Parathyroid adenoma (tissue), 2 donors: ENCODE data around the gene ALG10B.
"Not testable (repeated sequence)": the region's sequence is repeated elsewhere in the genome, so short reads cannot be mapped to it uniquely, and the experiment has no call there.

ENCODE experiments used
- H2AFZ ChIP-seq: fragments of 300-600 bp; sonication (generic); one replicate; pipeline ENCODE4 v1.7.0; 2017; ENCODE audit warnings: antibody characterized with exemption, mild to moderate bottlenecking
- H3K27ac ChIP-seq: fragments of 300-600 bp; sonication (generic); one replicate; pipeline ENCODE4 v1.7.0; 2017
- H3K27me3 ChIP-seq: fragments of 300-600 bp; sonication (generic); one replicate; pipeline ENCODE4 v1.7.0; 2017; ENCODE audit warnings: low read length; ENCODE audit not compliant: control insufficient read depth, insufficient read depth
- H3K36me3 ChIP-seq: fragments of 300-600 bp; sonication (generic); one replicate; pipeline ENCODE4 v1.7.0; 2017; ENCODE audit warnings: low read length; ENCODE audit not compliant: control insufficient read depth, insufficient read depth
- H3K4me1 ChIP-seq: fragments of 300-600 bp; sonication (generic); one replicate; pipeline ENCODE4 v1.7.0; 2017; ENCODE audit warnings: control low read depth
- H3K4me2 ChIP-seq: fragments of 300-600 bp; sonication (generic); one replicate; pipeline ENCODE4 v1.7.0; 2017; ENCODE audit warnings: low read length
- H3K4me3 ChIP-seq: fragments of 300-600 bp; sonication (generic); one replicate; pipeline ENCODE4 v1.7.0; 2017; ENCODE audit warnings: low read depth, low read length
- H3K79me2 ChIP-seq: fragments of 300-600 bp; sonication (generic); one replicate; pipeline ENCODE4 v1.7.0; 2017; ENCODE audit warnings: control low read depth
- H3K9ac ChIP-seq: fragments of 300-600 bp; sonication (generic); one replicate; pipeline ENCODE4 v1.7.0; 2017; ENCODE audit warnings: mild to moderate bottlenecking
- H3K9me3 ChIP-seq: fragments of 300-600 bp; sonication (generic); one replicate; pipeline ENCODE4 v1.7.0; 2017; ENCODE audit warnings: low read length; ENCODE audit not compliant: control insufficient read depth
- CTCF ChIP-seq: fragments of 300-600 bp; sonication (generic); IDR thresholded peaks from one replicate; pipeline ENCODE4 v1.7.0; 2017; ENCODE audit warnings: antibody characterized with exemption, mild to moderate bottlenecking
- donor health status: primary hyperparathyroidism.

Gene ALG10B

GRCh38 chr12:38350342-38351174 lies 34.0 kb downstream of the ALG10B start:
- Histone ChIP-seq H3K9me3 (no peaks in the 10 kb centered on the region), H3K79me2 (no peaks in the 10 kb centered on the region), H3K4me2 (no peak overlapping the region), H3K4me1 (no peaks in the 10 kb centered on the region), H3K4me3 (no peak overlapping the region), H2AFZ (no peak overlapping the region), H3K9ac (no peak overlapping the region), H3K27me3 (no peaks in the 10 kb centered on the region), H3K27ac (no peak overlapping the region), H3K36me3 (no peaks in the 10 kb centered on the region)
- TF ChIP-seq CTCF: no peak

- H3K79me2 ChIP-seq, H3K27ac ChIP-seq, H3K9ac ChIP-seq, H3K9me3 ChIP-seq, H2AFZ ChIP-seq, H3K4me1 ChIP-seq, H3K27me3 ChIP-seq, H3K4me2 ChIP-seq, H3K36me3 ChIP-seq, H3K4me3 ChIP-seq: not testable (repeated sequence)
Observed at GRCh38 chr12:38351175-38351508, 34.6 kb downstream of the ALG10B start.

- Histone ChIP-seq H3K9me3 (no peaks in the 10 kb centered on the region), H3K36me3 (no peaks in the 10 kb centered on the region), H2AFZ (no peak overlapping the region), H3K4me1 (no peaks in the 10 kb centered on the region), H3K79me2 (no peaks in the 10 kb centered on the region), H3K9ac (no peak overlapping the region), H3K4me2 (no peak overlapping the region), H3K27ac (no peak overlapping the region), H3K27me3 (no peaks in the 10 kb centered on the region), H3K4me3 (no peak overlapping the region)
- no peak for TF ChIP-seq CTCF
Observed at GRCh38 chr12:38367506-38367905, 50.9 kb downstream of the ALG10B start.

GRCh38 chr12:38370311-38370710 lies 53.7 kb downstream of the ALG10B start:
- Histone ChIP-seq H3K4me1 (no peaks in the 10 kb centered on the region), H3K27me3 (no peaks in the 10 kb centered on the region), H3K4me3 (no peak overlapping the region), H3K36me3 (no peaks in the 10 kb centered on the region), H3K27ac (no peak overlapping the region), H3K4me2 (no peak overlapping the region), H3K9ac (no peak overlapping the region), H3K9me3 (no peaks in the 10 kb centered on the region), H2AFZ (no peak overlapping the region), H3K79me2 (no peaks in the 10 kb centered on the region)
- TF ChIP-seq CTCF: no peak

- Histone ChIP-seq H3K4me2 (no peak overlapping the region), H3K9me3 (no peaks in the 10 kb centered on the region), H3K27me3 (no peaks in the 10 kb centered on the region), H3K9ac (no peak overlapping the region), H3K79me2 (no peaks in the 10 kb centered on the region), H3K4me1 (no peaks in the 10 kb centered on the region), H2AFZ (no peak overlapping the region), H3K4me3 (no peak overlapping the region), H3K27ac (no peak overlapping the region), H3K36me3 (no peaks in the 10 kb centered on the region)
- TF ChIP-seq CTCF: no peak
Observed at GRCh38 chr12:38373784-38374183, 57.2 kb downstream of the ALG10B start.
